Measurements from ENCODE around the gene TPRG1.

GRCh38 chr3:189297932-189298331 lies 126.2 kb downstream of the TPRG1 start:
- TF ChIP-seq, protein P1, sequence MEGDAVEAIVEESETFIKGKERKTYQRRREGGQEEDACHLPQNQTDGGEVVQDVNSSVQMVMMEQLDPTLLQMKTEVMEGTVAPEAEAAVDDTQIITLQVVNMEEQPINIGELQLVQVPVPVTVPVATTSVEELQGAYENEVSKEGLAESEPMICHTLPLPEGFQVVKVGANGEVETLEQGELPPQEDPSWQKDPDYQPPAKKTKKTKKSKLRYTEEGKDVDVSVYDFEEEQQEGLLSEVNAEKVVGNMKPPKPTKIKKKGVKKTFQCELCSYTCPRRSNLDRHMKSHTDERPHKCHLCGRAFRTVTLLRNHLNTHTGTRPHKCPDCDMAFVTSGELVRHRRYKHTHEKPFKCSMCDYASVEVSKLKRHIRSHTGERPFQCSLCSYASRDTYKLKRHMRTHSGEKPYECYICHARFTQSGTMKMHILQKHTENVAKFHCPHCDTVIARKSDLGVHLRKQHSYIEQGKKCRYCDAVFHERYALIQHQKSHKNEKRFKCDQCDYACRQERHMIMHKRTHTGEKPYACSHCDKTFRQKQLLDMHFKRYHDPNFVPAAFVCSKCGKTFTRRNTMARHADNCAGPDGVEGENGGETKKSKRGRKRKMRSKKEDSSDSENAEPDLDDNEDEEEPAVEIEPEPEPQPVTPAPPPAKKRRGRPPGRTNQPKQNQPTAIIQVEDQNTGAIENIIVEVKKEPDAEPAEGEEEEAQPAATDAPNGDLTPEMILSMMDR (IDR thresholded peaks at IDR 0.05) = no peak
- TF ChIP-seq POLR2A (IDR thresholded peaks at IDR 0.05) = no peak

Data from right lobe of liver (tissue), 4 donors.